ENCODE results near the gene PTTG2. TPM values are rescaled to one million over a fixed set of nuclear protein-coding genes. Genes with fewer than 3 reads are reported as not detected.

Gene PTTG2
- total and polyA plus RNA-seq, 2 of the 4 experiments (the other 2 are of a cell fraction): not detected

DNA sequence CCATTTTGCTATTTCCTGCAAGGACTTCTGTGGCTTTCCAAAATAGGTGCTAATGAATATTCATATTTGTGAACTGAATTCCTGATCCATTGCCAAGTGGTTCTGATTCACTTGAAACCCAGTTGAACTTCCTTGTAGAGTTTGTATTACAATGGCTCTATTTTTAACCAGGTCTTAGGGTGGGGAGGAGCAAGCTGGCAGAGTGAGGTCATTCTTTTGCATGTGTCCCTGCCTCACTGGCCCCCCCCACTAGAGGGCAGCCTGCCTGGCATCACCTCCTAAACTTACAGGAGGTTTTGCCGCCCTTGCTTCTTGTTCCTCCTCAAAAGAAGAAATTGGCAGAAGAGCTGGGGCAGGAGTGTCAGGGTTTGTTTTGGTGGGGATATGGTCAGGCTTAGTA is 10.5 kb downstream of the PTTG2 start:
- Histone ChIP-seq H3K56ac (ENCODE audit: extremely low read depth, insufficient read depth, low read length) (no peak overlapping the region), H4K20me1 (ENCODE audit: insufficient read depth, low read length) (no peaks in the 10 kb centered on the region), H3K9ac (ENCODE audit: low read depth, low read length) (no peak overlapping the region), H3K4ac (ENCODE audit: low read depth, low read length) (no peak overlapping the region), H3K23ac (ENCODE audit: low read depth, low read length) (no peak overlapping the region), H3K79me1 (ENCODE audit: low read depth in 1 of 2, low read length in 2 of 2) (no peaks in the 10 kb centered on the region), H2BK15ac (ENCODE audit: low read depth, low read length) (no peak overlapping the region), H3K4me1 (ENCODE audit: control insufficient read depth, insufficient read depth, low read length) (no peaks in the 10 kb centered on the region; the same call in 1 of the 2 replicates), H4K5ac (ENCODE audit: low read depth, low read length) (no peak overlapping the region), H3K36me3 (ENCODE audit: control insufficient read depth, insufficient read depth, low read length) (no peaks in the 10 kb centered on the region), H3K14ac (replicated peaks; ENCODE audit: low read depth, low read length) (no peak overlapping the region), H2AFZ (replicated peaks; ENCODE audit: low read length, poor library complexity) (no peak overlapping the region), H3K27ac (ENCODE audit: insufficient read depth, low read length) (no peak overlapping the region), H2BK20ac (ENCODE audit: low read depth, low read length) (no peak overlapping the region), H2BK5ac (ENCODE audit: low read depth, low read length, poor library complexity, severe bottlenecking) (no peak overlapping the region), H2AK9ac (replicated peaks; ENCODE audit: low read depth, low read length, poor library complexity) (no peak overlapping the region), H3K27me3 (ENCODE audit: control insufficient read depth, insufficient read depth, low read length) (peaks cover 3% of the 10 kb centered on the region), H2BK120ac (ENCODE audit: low read depth, low read length) (no peak overlapping the region), H2AK5ac (ENCODE audit: low read depth, low read length) (no peak overlapping the region), H3K9me1 (ENCODE audit: insufficient read depth, low read length) (no peaks in the 10 kb centered on the region), H3K4me3 (ENCODE audit: insufficient read depth, low read depth, low read length) (no peak overlapping the region), H3K4me2 (ENCODE audit: low read depth, low read length) (no peak overlapping the region), H4K8ac (ENCODE audit: low read depth in 2 of 2, low read length in 2 of 2) (no peak overlapping the region), H4K91ac (ENCODE audit: insufficient read depth, low read depth, low read length) (no peak overlapping the region), H3K18ac (ENCODE audit: low read depth, low read length) (no peak overlapping the region), H3K9me3 (ENCODE audit: control insufficient read depth, insufficient read depth, low read length) (no peaks in the 10 kb centered on the region)
- intact Hi-C loops (cut with micrococcal nuclease): no loop called here
- ATAC-seq (ENCODE audit: low read depth): peak; percentile 51; the same call in 1 of the 2 replicates
- in situ Hi-C loops (cut with MboI; ENCODE audit: low sequenced_read_pairs): no loop called here
- no CpG with 5 or more reads among the region's 1 CpG for WGBS, 2 experiments (ENCODE audit: extremely low coverage in 2 of 2, insufficient read length in 1 of 2)
- peak; percentile 33 for DNase-seq
- POLR2A ChIA-PET (ENCODE audit: unreplicated experiment): no interaction called here
- TF ChIP-seq RFX5 (IDR thresholded peaks at IDR 0.05; ENCODE audit: low read depth, low read length): no peak
- TF ChIP-seq CEBPB (IDR thresholded peaks at IDR 0.05; ENCODE audit: low read depth, low read length): no peak
- TF ChIP-seq CTCF (conservative IDR thresholded peaks at IDR 0.05; ENCODE audit: low read depth, low read length): peak; percentile 34
- TF ChIP-seq SMC3 (IDR thresholded peaks at IDR 0.05; ENCODE audit: low read depth, low read length): 0 out of 2 replicates have a peak, but pooled peaks have one; percentile 6
- peak; percentile 17; the same call in 1 of the 2 replicates for TF ChIP-seq MAZ (IDR thresholded peaks at IDR 0.05; ENCODE audit: borderline replicate concordance, low read depth, low read length)
- TF ChIP-seq POLR2A (IDR thresholded peaks at IDR 0.05; ENCODE audit: low read depth, low read length): no peak
- BruUV-seq (replicated peaks): no TSS peak
- dilution Hi-C loops (cut with HindIII; ENCODE audit: low sequenced_read_pairs, unreplicated experiment): no loop called here
- CTCF ChIA-PET: no interaction called here
